Upper lobe of left lung (tissue), 6 donors: ENCODE results near the gene CETN3. TPM values are rescaled to one million over a fixed set of nuclear protein-coding genes. Genes with fewer than 3 reads are reported as not detected.
A peak's percentile ranks its signal among the peaks of the same experiment; 100 is the strongest.

Experiments
- ATAC-seq, 2 donors: fragments of 200-7000 bp; cut with Tn5 transposase; one replicate each; pipeline ENCODE4 v1.9.1; 2022; ENCODE audit warnings: mild to moderate bottlenecking in 2 of 2, moderate library complexity in 2 of 2; ENCODE audit not compliant: low FRiP score in 2 of 2
- DNase-seq, 2 donors: peaks; one replicate each; pipeline ENCODE4 v3.0.0-alpha.2; 2019 to 2020
- H3K27ac ChIP-seq, 4 donors: fragments of 200-600 bp; sonication (generic); one replicate each; pipeline ENCODE4 v1.5.1; 2016 to 2019
- H3K27me3 ChIP-seq, 4 donors: fragments of 200-600 bp; sonication (generic); one replicate each; pipeline ENCODE4 v1.5.1; 2017 to 2019
- H3K36me3 ChIP-seq, 4 donors: fragments of 200-600 bp; sonication (generic); one replicate each; pipeline ENCODE4 v1.5.1; 2016 to 2019
- H3K4me1 ChIP-seq, 4 donors: fragments of 200-600 bp; sonication (generic); one replicate each; pipeline ENCODE4 v1.5.1; 2018 to 2019
- H3K4me3 ChIP-seq, 4 donors: fragments of 200-600 bp; sonication (generic); one replicate each; pipeline ENCODE4 v1.5.1; 2017 to 2019; ENCODE audit warnings: mild to moderate bottlenecking in 2 of 4, moderate library complexity in 1 of 4
- H3K9me3 ChIP-seq, 4 donors: fragments of 200-600 bp; sonication (generic); one replicate each; pipeline ENCODE4 v1.5.1; 2018 to 2019
- CTCF ChIP-seq, 6 experiments: fragments of 450-650 bp in 4 of 6; fragments of 200-600 bp in 2 of 6; sonication (generic) in 2 of 6; IDR thresholded peaks; one replicate each; pipeline ENCODE4 v1.5.1; 2016 to 2019; ENCODE audit warnings: antibody characterized with exemption in 6 of 6
- EP300 ChIP-seq, 4 donors: sonication (generic); formaldehyde crosslinking; IDR thresholded peaks; one replicate each; pipeline ENCODE4 v1.5.1; 2017; ENCODE audit warnings: antibody characterized with exemption in 4 of 4, control low read depth in 2 of 4
- POLR2A ChIP-seq, 4 donors: fragments of 450-650 bp; IDR thresholded peaks; one replicate each; pipeline ENCODE4 v1.5.1; 2016 to 2017; ENCODE audit warnings: antibody characterized with exemption in 4 of 4, mild to moderate bottlenecking in 2 of 4
- POLR2AphosphoS5 ChIP-seq, 2 donors: sonication (generic); formaldehyde crosslinking; IDR thresholded peaks; one replicate each; pipeline ENCODE4 v1.5.1; 2017; ENCODE audit warnings: antibody characterized with exemption in 2 of 2
- WGBS, 2 donors: methylation state at CpG; one replicate each; pipeline ENCODE4 v1.1.5; 2017 to 2018; 5-methylcytosine and 5-hydroxymethylcytosine counted together
- total RNA-seq, 6 donors: library from RNA; depleted of rRNA in 4 of 6; stranded (reverse); fragments of >200 nt in 4 of 6; gene quantifications; one replicate each; pipeline versions ENCODE4 v1.1.0 to v1.2.1, GENCODE V29; 2016 to 2021
- donor health status: DM: no; HTN: no; CAD: no; lungs with moderate emphysema.
- donor health status: DM: no; HTN: yes; CAD: no; lungs with severe emphysema.

Gene CETN3
- total RNA-seq, 6 donors from 2014 or later, result 3.3 to 28.5 (median 11.7) TPM

GRCh38 chr5:90437663-90438062 is 28.1 kb upstream of the CETN3 start:
- no peak for TF ChIP-seq POLR2A (IDR thresholded peaks at IDR 0.05)
- TF ChIP-seq POLR2AphosphoS5 (IDR thresholded peaks at IDR 0.05), result no peak
- TF ChIP-seq CTCF (IDR thresholded peaks at IDR 0.05), result no peak
- no peak for TF ChIP-seq EP300 (IDR thresholded peaks at IDR 0.05)
- DNase-seq (no peak), ATAC-seq (no peak)
- H3K4me1 ChIP-seq, result peaks cover 0 to 10% (median 2%) of the 10 kb centered on the region in 4 donors
- H3K27ac ChIP-seq, result no peak overlapping the region
- no peaks in the 10 kb centered on the region for H3K27me3 ChIP-seq
- H3K9me3 ChIP-seq, result no peaks in the 10 kb centered on the region
- H3K36me3 ChIP-seq, result no peaks in the 10 kb centered on the region
- no peak overlapping the region for H3K4me3 ChIP-seq

GRCh38 chr5:90434116-90434714 is 24.7 kb upstream of the CETN3 start:
- Histone ChIP-seq H3K36me3 (no peaks in the 10 kb centered on the region), H3K27me3 (no peaks in the 10 kb centered on the region), H3K27ac (no peak overlapping the region), H3K9me3 (no peaks in the 10 kb centered on the region), H3K4me3 (no peak overlapping the region), H3K4me1 (peaks cover 0 to 6% (median 0%) of the 10 kb centered on the region in 4 donors)
- DNase-seq, result peak in 1 of 2 donors; percentile 62
- TF ChIP-seq CTCF (IDR thresholded peaks at IDR 0.05) (peak in 5 of 6 experiments; percentile 28 to 46 (median 43)), POLR2AphosphoS5 (IDR thresholded peaks at IDR 0.05) (no peak), POLR2A (IDR thresholded peaks at IDR 0.05) (no peak), EP300 (IDR thresholded peaks at IDR 0.05) (no peak)
- ATAC-seq, result peak in 1 of 2 donors; percentile 76
- WGBS, 2 donors, result 57 to 62% methylated on average over 5 of the region's 5 CpGs

- no peaks in the 10 kb centered on the region for H3K4me1 ChIP-seq
- no peak for TF ChIP-seq POLR2AphosphoS5 (IDR thresholded peaks at IDR 0.05)
- no peak for TF ChIP-seq EP300 (IDR thresholded peaks at IDR 0.05)
- no peak for TF ChIP-seq POLR2A (IDR thresholded peaks at IDR 0.05)
- TF ChIP-seq CTCF (IDR thresholded peaks at IDR 0.05), result no peak
- no peak overlapping the region for H3K27ac ChIP-seq
- H3K27me3 ChIP-seq, result no peaks in the 10 kb centered on the region
- no peak overlapping the region for H3K4me3 ChIP-seq
- H3K9me3 ChIP-seq, result no peaks in the 10 kb centered on the region
- 92 to 97% methylated on average over 1 of the region's 1 CpG for WGBS, 2 donors
- no peaks in the 10 kb centered on the region for H3K36me3 ChIP-seq
- DNase-seq (no peak), ATAC-seq (no peak)
Observed at GRCh38 chr5:90424245-90424644, 14.7 kb upstream of the CETN3 start.

- Histone ChIP-seq H3K27ac (no peak overlapping the region), H3K9me3 (no peaks in the 10 kb centered on the region), H3K4me1 (no peaks in the 10 kb centered on the region), H3K36me3 (no peaks in the 10 kb centered on the region), H3K4me3 (no peak overlapping the region), H3K27me3 (no peaks in the 10 kb centered on the region)
- ATAC-seq (no peak), DNase-seq (peak in 1 of 2 donors; percentile 36)
- no peak for TF ChIP-seq POLR2A (IDR thresholded peaks at IDR 0.05)
- TF ChIP-seq CTCF (IDR thresholded peaks at IDR 0.05), result no peak
- no peak for TF ChIP-seq POLR2AphosphoS5 (IDR thresholded peaks at IDR 0.05)
- TF ChIP-seq EP300 (IDR thresholded peaks at IDR 0.05), result no peak
- 22 to 25% methylated on average over 4 of the region's 4 CpGs for WGBS, 2 donors
Observed at GRCh38 chr5:90421136-90421535, 11.6 kb upstream of the CETN3 start.

GRCh38 chr5:90418214-90418613 is 8.7 kb upstream of the CETN3 start:
- WGBS, 2 donors, result 82% methylated on average over 1 of the region's 1 CpG
- no peak for ATAC-seq
- no peaks in the 10 kb centered on the region for H3K9me3 ChIP-seq
- no peaks in the 10 kb centered on the region for H3K4me1 ChIP-seq
- H3K27me3 ChIP-seq, result no peaks in the 10 kb centered on the region
- no peak overlapping the region for H3K4me3 ChIP-seq
- no peak overlapping the region for H3K27ac ChIP-seq
- no peak for TF ChIP-seq POLR2AphosphoS5 (IDR thresholded peaks at IDR 0.05)
- no peak for TF ChIP-seq CTCF (IDR thresholded peaks at IDR 0.05)
- TF ChIP-seq POLR2A (IDR thresholded peaks at IDR 0.05), result no peak
- no peak for TF ChIP-seq EP300 (IDR thresholded peaks at IDR 0.05)
- H3K36me3 ChIP-seq, result no peaks in the 10 kb centered on the region
- no peak for DNase-seq
